Nephron progenitor cell (in vitro differentiated cells): Measurements from ENCODE around the gene HES5.
A peak's percentile ranks its signal among the peaks of the same experiment; 100 is the strongest.
"Not testable (repeated sequence)": the region's sequence is repeated elsewhere in the genome, so short reads cannot be mapped to it uniquely, and the experiment has no call there.

Experiments used
- DNase-seq: peaks from one replicate; pipeline ENCODE4 v3.0.0; 2021
- H3K27ac Mint-ChIP-seq: 2 replicates; pipeline ENCODE4 v1.8.0; 2021; ENCODE audit warnings: mild to moderate bottlenecking, moderate library complexity, mixed read lengths
- H3K27me3 Mint-ChIP-seq: 2 replicates; pipeline ENCODE4 v1.8.0; 2021; ENCODE audit warnings: mild to moderate bottlenecking, low read depth, mixed read lengths; ENCODE audit not compliant: poor library complexity
- H3K36me3 Mint-ChIP-seq: 2 replicates; pipeline ENCODE4 v1.8.0; 2021; ENCODE audit warnings: low read depth, mixed read lengths
- H3K4me1 Mint-ChIP-seq: 2 replicates; pipeline ENCODE4 v1.8.0; 2021; ENCODE audit warnings: mixed read lengths
- H3K4me3 Mint-ChIP-seq: 2 replicates; pipeline ENCODE4 v1.8.0; 2021; ENCODE audit warnings: mild to moderate bottlenecking, moderate library complexity, mixed read lengths
- H3K9me3 Mint-ChIP-seq: 2 replicates; pipeline ENCODE4 v1.8.0; 2021; ENCODE audit warnings: mild to moderate bottlenecking, moderate library complexity, mixed read lengths
- CTCF ChIP-seq: fragments of 200-600 bp; sonication (generic); IDR thresholded peaks from 2 replicates; pipeline ENCODE4 v1.5.0; 2021; ENCODE audit warnings: antibody characterized with exemption

The HES5 gene

GRCh38 chr1:2571348-2571747, 41.3 kb upstream of the HES5 start:
- Mint-ChIP-seq H3K4me3 (no peak overlapping the region), H3K27me3 (peaks cover 8% of the 10 kb centered on the region), H3K4me1 (peaks cover 29% of the 10 kb centered on the region), H3K27ac (no peak overlapping the region), H3K9me3 (peaks cover 20% of the 10 kb centered on the region), H3K36me3 (no peaks in the 10 kb centered on the region)
- no peak for DNase-seq
- no peak for TF ChIP-seq CTCF

GRCh38 chr1:2570332-2570731, 40.3 kb upstream of the HES5 start:
- peaks cover 33% of the 10 kb centered on the region for H3K4me1 Mint-ChIP-seq
- H3K27ac Mint-ChIP-seq: no peak overlapping the region

GRCh38 chr1:2569703-2570102, 39.6 kb upstream of the HES5 start:
- H3K4me1 Mint-ChIP-seq: peaks cover 39% of the 10 kb centered on the region
- peaks cover 20% of the 10 kb centered on the region for H3K9me3 Mint-ChIP-seq
- H3K27ac Mint-ChIP-seq, H3K36me3 Mint-ChIP-seq, DNase-seq, H3K4me3 Mint-ChIP-seq: not testable (repeated sequence)
- H3K27me3 Mint-ChIP-seq: peaks cover 11% of the 10 kb centered on the region

More at GRCh38 chr1:2570332-2570731, 40.3 kb upstream of the HES5 start:
- no peak for DNase-seq
- Mint-ChIP-seq H3K36me3 (no peaks in the 10 kb centered on the region), H3K4me3 (no peak overlapping the region), H3K9me3 (peaks cover 20% of the 10 kb centered on the region), H3K27me3 (peaks cover 11% of the 10 kb centered on the region)
- TF ChIP-seq CTCF: no peak

GRCh38 chr1:2569060-2569459, 39.0 kb upstream of the HES5 start:
- H3K9me3 Mint-ChIP-seq: peaks cover 17% of the 10 kb centered on the region
- DNase-seq: no peak
- H3K27me3 Mint-ChIP-seq: peaks cover 11% of the 10 kb centered on the region
- H3K4me1 Mint-ChIP-seq: peaks cover 40% of the 10 kb centered on the region
- H3K4me3 Mint-ChIP-seq: peak overlapping the region; percentile 40
- H3K27ac Mint-ChIP-seq: no peak overlapping the region
- H3K36me3 Mint-ChIP-seq: no peaks in the 10 kb centered on the region
- TF ChIP-seq CTCF: no peak

GRCh38 chr1:2568187-2568816, 38.2 kb upstream of the HES5 start:
- H3K36me3 Mint-ChIP-seq, H3K4me3 Mint-ChIP-seq, DNase-seq, H3K9me3 Mint-ChIP-seq, H3K27ac Mint-ChIP-seq, H3K27me3 Mint-ChIP-seq: not testable (repeated sequence)
- peaks cover 47% of the 10 kb centered on the region for H3K4me1 Mint-ChIP-seq

- H3K27ac Mint-ChIP-seq: no peak overlapping the region
- peaks cover 3% of the 10 kb centered on the region for H3K27me3 Mint-ChIP-seq
- TF ChIP-seq CTCF: no peak
- no peaks in the 10 kb centered on the region for H3K9me3 Mint-ChIP-seq
- no peak overlapping the region for H3K4me3 Mint-ChIP-seq
- no peak for DNase-seq
- peaks cover 52% of the 10 kb centered on the region for H3K4me1 Mint-ChIP-seq
- H3K36me3 Mint-ChIP-seq: no peaks in the 10 kb centered on the region
Observed at GRCh38 chr1:2567083-2567679, 37.1 kb upstream of the HES5 start.
